HepG2 (cell line): ENCODE results near the gene GFY. TPM values are rescaled to one million over a fixed set of nuclear protein-coding genes. Genes with fewer than 3 reads are reported as not detected.

Experiments used
- FLYWCH1 ChIP-seq: sonication (generic); formaldehyde crosslinking; IDR thresholded peaks from 2 replicates; pipeline ENCODE4 v1.8.1; 2023; ENCODE audit warnings: mild to moderate bottlenecking, missing genetic modification reagents
- KLF9 ChIP-seq: IDR thresholded peaks from 2 replicates; pipeline ENCODE4 v1.6.1; 2016; ENCODE audit warnings: low read depth
- TEAD3 ChIP-seq: optimal IDR thresholded peaks from 2 replicates; pipeline ENCODE3; 2016; ENCODE audit warnings: borderline replicate concordance
- ZFP41 ChIP-seq: sonication (generic); formaldehyde crosslinking; IDR thresholded peaks from 2 replicates; pipeline ENCODE4 v1.4.0; 2020; ENCODE audit warnings: mild to moderate bottlenecking, missing genetic modification reagents, borderline replicate concordance
- ZNF33A ChIP-seq: sonication (generic); formaldehyde crosslinking; IDR thresholded peaks from 2 replicates; pipeline ENCODE4 v1.5.1; 2020; ENCODE audit warnings: missing genetic modification reagents, mild to moderate bottlenecking, moderate library complexity, borderline replicate concordance
- ZNF556 ChIP-seq: sonication (generic); formaldehyde crosslinking; IDR thresholded peaks from 2 replicates; pipeline ENCODE4 v1.4.0; 2020; ENCODE audit warnings: mild to moderate bottlenecking, missing genetic modification reagents, borderline replicate concordance
- ZNF749 ChIP-seq: sonication (generic); formaldehyde crosslinking; IDR thresholded peaks from 2 replicates; pipeline ENCODE4 v1.8.0; 2022; ENCODE audit warnings: mild to moderate bottlenecking, missing genetic modification reagents, moderate library complexity, borderline replicate concordance
- polyA plus RNA-seq, 8 experiments: library from polyadenylated mRNA; depleted of rRNA in 3 of 8; stranded (reverse) in 7 of 8; unstranded in 1 of 8; fragments of >200 nt; fragmentation: Illumina TruSeq in 4 of 8; extraction: Trizol in 4 of 8; gene quantifications; 2 replicates each; pipeline versions ENCODE4 v1.2.1 to v1.2.3, GENCODE V29; 2011 to 2016; ENCODE audit warnings: low read depth in 4 of 8, missing spikeins in 1 of 8, mixed read lengths in 1 of 8; ENCODE audit not compliant: insufficient read depth in 1 of 8
- total RNA-seq, 5 experiments: library from RNA; depleted of rRNA; stranded (reverse); fragments of >200 nt; fragmentation: Illumina TruSeq; extraction: Trizol; gene quantifications; 2 replicates each; pipeline ENCODE4 v1.2.3, GENCODE V29; 2016; ENCODE audit warnings: low read depth in 1 of 5
- TF ChIP-seq, protein P1 (sequence below): IDR thresholded peaks from 2 replicates; pipeline ENCODE4 v1.6.1; 2012; ENCODE audit warnings: low read length, improper control_type of control experiment
- TF ChIP-seq, protein P2 (sequence below): sonication (generic); formaldehyde crosslinking; IDR thresholded peaks from 2 replicates; pipeline ENCODE4 v1.5.0; 2020; ENCODE audit warnings: missing genetic modification reagents, mild to moderate bottlenecking, borderline replicate concordance
- TF ChIP-seq, protein P3 (sequence below): sonication (generic); formaldehyde crosslinking; IDR thresholded peaks from 2 replicates; pipeline ENCODE4 v1.5.0; 2020; ENCODE audit warnings: missing genetic modification reagents
- TF ChIP-seq, protein P4 (sequence below): sonication (generic); formaldehyde crosslinking; IDR thresholded peaks from 2 replicates; pipeline ENCODE4 v1.5.0; 2020; ENCODE audit warnings: mild to moderate bottlenecking, missing genetic modification reagents
- TF ChIP-seq, protein P5 (sequence below), 2 experiments: sonication (generic) in 1 of 2; formaldehyde crosslinking in 1 of 2; IDR thresholded peaks; 2 replicates each; pipeline versions ENCODE4 v1.4.0 to v1.6.1; 2016 to 2020; ENCODE audit warnings: borderline replicate concordance in 1 of 2, low read depth in 1 of 2, mild to moderate bottlenecking in 1 of 2, missing genetic modification reagents in 1 of 2
- TF ChIP-seq, protein P6 (sequence below): sonication (generic); formaldehyde crosslinking; IDR thresholded peaks from 2 replicates; pipeline ENCODE4 v1.5.0; 2020; ENCODE audit warnings: mild to moderate bottlenecking, missing genetic modification reagents

GFY gene
- total and polyA plus RNA-seq, 2 of the 13 experiments (the other 11 are each of a cell fraction or from before 2014, with no cell fraction given) = not detected

DNA sequence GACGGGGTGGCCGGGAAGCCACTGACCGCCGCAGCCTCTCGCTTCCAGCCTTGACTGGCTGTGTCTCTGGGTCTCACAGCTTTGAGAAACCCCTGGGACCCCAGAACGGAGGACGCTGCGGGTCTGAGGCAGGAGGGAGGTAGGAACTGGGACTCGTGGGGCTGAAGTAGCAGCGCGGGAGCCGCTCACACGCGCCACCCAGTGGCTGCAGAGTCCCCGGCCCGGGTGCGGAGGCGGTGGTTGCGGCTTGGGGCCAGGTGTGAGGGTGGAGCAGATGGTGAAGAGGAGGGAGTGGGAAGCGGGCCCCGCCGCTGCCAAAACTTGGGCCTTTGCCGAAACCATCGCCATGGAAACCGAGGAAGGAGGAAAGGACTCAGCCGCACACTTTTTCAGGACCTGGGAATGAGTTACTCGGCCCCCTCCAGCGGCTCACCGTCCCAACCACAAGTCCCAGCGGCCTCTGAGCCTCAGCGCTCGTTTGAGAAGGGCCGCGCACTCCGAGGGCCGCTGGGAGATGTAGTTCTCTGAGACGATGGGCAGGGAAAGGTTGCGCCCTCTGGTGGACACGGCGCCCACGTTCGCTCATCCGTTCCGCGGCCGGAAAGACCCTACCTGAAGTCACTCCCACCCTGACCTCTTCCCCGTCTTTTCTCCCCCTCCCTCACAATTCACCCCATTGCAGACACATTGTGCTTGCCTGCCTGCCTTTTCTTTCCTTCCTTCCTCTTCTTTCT lies 18.3 kb downstream of the GFY start (continued):
- TF ChIP-seq FLYWCH1 (no peak), ZNF33A (0 out of 2 replicates have a peak, but pooled peaks have one; percentile 53), ZFP41 (CRISPR knock-in tag) (no peak), KLF9 (no peak; the same call in 1 of the 2 replicates), ZNF556 (CRISPR knock-in tag) (0 out of 2 replicates have a peak, but pooled peaks have one; percentile 64), TEAD3 (peak; percentile 25), ZNF749 (no peak)
- TF ChIP-seq, protein P1, sequence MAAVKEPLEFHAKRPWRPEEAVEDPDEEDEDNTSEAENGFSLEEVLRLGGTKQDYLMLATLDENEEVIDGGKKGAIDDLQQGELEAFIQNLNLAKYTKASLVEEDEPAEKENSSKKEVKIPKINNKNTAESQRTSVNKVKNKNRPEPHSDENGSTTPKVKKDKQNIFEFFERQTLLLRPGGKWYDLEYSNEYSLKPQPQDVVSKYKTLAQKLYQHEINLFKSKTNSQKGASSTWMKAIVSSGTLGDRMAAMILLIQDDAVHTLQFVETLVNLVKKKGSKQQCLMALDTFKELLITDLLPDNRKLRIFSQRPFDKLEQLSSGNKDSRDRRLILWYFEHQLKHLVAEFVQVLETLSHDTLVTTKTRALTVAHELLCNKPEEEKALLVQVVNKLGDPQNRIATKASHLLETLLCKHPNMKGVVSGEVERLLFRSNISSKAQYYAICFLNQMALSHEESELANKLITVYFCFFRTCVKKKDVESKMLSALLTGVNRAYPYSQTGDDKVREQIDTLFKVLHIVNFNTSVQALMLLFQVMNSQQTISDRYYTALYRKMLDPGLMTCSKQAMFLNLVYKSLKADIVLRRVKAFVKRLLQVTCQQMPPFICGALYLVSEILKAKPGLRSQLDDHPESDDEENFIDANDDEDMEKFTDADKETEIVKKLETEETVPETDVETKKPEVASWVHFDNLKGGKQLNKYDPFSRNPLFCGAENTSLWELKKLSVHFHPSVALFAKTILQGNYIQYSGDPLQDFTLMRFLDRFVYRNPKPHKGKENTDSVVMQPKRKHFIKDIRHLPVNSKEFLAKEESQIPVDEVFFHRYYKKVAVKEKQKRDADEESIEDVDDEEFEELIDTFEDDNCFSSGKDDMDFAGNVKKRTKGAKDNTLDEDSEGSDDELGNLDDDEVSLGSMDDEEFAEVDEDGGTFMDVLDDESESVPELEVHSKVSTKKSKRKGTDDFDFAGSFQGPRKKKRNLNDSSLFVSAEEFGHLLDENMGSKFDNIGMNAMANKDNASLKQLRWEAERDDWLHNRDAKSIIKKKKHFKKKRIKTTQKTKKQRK = no peak
- TF ChIP-seq, protein P2, sequence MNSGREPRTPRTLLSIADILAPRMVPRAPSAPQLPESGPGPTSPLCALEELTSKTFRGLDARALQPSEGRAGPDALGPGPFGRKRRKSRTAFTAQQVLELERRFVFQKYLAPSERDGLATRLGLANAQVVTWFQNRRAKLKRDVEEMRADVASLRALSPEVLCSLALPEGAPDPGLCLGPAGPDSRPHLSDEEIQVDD (CRISPR knock-in tag) = no peak; the same call in 1 of the 2 replicates
- TF ChIP-seq, protein P3, sequence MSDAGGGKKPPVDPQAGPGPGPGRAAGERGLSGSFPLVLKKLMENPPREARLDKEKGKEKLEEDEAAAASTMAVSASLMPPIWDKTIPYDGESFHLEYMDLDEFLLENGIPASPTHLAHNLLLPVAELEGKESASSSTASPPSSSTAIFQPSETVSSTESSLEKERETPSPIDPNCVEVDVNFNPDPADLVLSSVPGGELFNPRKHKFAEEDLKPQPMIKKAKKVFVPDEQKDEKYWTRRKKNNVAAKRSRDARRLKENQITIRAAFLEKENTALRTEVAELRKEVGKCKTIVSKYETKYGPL (CRISPR knock-in tag) = no peak
- TF ChIP-seq, protein P4, sequence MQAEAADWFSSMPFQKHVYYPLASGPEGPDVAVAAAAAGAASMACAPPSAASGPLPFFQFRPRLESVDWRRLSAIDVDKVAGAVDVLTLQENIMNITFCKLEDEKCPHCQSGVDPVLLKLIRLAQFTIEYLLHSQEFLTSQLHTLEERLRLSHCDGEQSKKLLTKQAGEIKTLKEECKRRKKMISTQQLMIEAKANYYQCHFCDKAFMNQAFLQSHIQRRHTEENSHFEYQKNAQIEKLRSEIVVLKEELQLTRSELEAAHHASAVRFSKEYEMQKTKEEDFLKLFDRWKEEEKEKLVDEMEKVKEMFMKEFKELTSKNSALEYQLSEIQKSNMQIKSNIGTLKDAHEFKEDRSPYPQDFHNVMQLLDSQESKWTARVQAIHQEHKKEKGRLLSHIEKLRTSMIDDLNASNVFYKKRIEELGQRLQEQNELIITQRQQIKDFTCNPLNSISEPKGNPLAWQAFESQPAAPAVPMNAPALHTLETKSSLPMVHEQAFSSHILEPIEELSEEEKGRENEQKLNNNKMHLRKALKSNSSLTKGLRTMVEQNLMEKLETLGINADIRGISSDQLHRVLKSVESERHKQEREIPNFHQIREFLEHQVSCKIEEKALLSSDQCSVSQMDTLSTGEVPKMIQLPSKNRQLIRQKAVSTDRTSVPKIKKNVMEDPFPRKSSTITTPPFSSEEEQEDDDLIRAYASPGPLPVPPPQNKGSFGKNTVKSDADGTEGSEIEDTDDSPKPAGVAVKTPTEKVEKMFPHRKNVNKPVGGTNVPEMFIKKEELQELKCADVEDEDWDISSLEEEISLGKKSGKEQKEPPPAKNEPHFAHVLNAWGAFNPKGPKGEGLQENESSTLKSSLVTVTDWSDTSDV (CRISPR knock-in tag) = no peak
- TF ChIP-seq, protein P5, sequence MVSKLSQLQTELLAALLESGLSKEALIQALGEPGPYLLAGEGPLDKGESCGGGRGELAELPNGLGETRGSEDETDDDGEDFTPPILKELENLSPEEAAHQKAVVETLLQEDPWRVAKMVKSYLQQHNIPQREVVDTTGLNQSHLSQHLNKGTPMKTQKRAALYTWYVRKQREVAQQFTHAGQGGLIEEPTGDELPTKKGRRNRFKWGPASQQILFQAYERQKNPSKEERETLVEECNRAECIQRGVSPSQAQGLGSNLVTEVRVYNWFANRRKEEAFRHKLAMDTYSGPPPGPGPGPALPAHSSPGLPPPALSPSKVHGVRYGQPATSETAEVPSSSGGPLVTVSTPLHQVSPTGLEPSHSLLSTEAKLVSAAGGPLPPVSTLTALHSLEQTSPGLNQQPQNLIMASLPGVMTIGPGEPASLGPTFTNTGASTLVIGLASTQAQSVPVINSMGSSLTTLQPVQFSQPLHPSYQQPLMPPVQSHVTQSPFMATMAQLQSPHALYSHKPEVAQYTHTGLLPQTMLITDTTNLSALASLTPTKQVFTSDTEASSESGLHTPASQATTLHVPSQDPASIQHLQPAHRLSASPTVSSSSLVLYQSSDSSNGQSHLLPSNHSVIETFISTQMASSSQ (IDR thresholded peaks at IDR 0.05; ENCODE audit: low read depth) = no peak
- TF ChIP-seq, protein P5 (CRISPR knock-in tag; IDR thresholded peaks at IDR 0.05; ENCODE audit: borderline replicate concordance) = peak; percentile 50; the same call in 1 of the 2 replicates
- TF ChIP-seq, protein P6, sequence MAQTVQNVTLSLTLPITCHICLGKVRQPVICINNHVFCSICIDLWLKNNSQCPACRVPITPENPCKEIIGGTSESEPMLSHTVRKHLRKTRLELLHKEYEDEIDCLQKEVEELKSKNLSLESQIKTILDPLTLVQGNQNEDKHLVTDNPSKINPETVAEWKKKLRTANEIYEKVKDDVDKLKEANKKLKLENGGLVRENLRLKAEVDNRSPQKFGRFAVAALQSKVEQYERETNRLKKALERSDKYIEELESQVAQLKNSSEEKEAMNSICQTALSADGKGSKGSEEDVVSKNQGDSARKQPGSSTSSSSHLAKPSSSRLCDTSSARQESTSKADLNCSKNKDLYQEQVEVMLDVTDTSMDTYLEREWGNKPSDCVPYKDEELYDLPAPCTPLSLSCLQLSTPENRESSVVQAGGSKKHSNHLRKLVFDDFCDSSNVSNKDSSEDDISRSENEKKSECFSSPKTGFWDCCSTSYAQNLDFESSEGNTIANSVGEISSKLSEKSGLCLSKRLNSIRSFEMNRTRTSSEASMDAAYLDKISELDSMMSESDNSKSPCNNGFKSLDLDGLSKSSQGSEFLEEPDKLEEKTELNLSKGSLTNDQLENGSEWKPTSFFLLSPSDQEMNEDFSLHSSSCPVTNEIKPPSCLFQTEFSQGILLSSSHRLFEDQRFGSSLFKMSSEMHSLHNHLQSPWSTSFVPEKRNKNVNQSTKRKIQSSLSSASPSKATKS (CRISPR knock-in tag) = no peak
